ENCODE measurements around the gene YIPF1.
"Not testable (repeated sequence)": the region's sequence is repeated elsewhere in the genome, so short reads cannot be mapped to it uniquely, and the experiment has no call there.

Gene YIPF1

DNA sequence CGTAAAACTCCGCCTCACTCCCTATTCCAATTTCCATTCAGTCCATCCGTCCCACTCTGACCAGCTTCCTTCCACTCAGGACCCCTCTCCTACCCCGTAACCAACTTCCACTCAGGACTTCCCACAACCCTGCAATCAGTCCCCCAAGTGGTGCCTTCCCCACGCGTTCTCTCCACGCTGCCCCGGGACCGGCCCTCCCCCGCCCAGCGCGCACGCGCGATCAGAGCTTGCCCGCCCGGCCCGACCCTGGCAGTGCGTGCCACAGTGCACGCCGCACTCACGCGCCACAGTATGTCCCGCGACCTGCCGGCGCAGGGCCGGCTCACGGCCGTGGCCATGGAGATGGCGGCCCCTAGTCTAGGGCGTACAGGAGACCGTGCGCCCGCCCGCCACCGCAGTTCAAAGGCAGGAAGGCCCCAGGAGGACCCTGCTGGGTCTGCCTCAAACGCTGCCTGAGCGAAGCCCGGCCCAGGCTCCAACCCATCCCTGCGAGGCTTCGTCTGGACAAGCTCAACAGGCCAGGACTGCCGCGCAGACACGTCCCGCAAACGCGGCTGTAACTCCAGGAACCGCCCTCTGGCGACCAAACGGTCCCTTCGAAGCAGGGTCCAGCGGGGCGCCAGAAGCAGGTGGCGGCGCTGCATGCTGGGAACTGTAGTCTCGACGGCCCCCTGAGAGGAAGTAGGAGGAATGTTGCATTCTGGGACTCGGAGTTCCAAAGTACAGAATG lies 51.5 kb downstream of the YIPF1 start, which contains the start of gene NDC1:
TSS of gene NDC1 (minus strand) at position 373 of the 730 bp plus-strand sequence. CDS start at position 338, 35 bp downstream.
- DNase-seq: peak; percentile 97

DNA sequence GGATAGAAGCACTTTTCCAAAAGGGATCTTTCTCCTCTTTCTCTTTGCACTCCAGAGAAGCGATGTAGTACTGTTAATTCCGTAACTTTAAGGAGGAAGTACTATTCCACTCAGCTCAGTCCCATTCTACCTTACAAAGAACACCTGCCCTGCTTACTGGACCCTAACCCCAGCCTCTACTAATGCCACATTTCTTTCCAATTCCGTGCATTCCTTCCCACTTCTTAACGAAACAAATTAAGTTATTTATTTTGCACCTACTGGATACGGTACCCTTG lies 52.0 kb downstream of the YIPF1 start:
- DNase-seq: no peak

DNA sequence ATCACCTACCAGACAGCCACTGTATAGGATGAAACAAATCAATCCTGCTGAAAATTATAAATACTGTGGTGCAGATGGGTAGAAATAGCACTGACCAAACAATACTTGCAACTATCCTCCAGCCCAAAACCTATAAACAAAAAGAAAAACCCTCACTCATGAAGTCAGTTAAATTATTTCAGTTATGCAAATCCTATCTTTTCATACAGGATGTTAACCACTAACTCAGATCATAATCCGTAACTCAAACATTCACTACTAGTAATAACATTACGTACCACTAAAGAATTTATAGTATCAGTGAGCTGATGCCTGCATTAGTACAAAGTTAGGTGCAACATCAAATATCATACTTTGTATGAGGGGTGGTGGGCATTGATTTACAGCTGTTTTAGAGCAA lies 54.1 kb downstream of the YIPF1 start:
- peak; percentile 74 for DNase-seq

DNA sequence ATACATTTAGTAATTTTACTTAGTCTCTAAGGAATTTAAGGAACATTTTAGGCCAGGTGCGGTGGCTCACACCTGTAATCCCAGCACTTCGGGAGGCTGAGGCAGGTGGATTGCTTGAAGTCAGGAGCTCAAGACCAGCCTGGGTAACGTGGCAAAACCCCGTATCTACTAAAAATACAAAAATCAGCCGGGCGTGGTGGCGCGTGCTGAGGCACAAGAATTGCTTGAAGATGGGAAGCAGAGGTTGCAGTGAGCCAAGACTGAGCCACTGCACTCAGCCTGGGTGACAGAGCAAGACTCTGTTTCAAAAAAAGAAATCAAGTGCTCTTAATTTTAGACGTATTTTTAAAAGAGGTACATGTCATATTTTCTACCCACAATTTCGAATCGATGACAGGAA lies 54.8 kb downstream of the YIPF1 start:
- no peak for DNase-seq

DNA sequence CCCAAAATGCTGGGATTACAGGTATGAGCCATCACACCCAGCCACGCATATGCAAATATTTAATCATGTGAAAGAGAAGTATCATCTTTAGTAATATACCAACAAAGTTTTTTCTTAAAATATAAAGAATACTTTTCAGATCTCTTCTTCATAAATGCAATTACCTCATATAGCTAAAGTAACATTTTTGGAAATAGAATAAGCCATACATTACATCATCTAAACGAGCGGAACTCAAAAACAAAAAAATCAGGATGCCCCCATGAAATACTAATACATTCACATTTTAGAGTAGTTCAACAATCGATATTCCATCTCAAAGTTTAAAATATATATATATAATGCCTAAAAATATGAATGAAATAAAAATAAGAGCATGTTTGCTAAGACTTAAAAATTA lies 56.2 kb downstream of the YIPF1 start:
- no peak for DNase-seq

DNA sequence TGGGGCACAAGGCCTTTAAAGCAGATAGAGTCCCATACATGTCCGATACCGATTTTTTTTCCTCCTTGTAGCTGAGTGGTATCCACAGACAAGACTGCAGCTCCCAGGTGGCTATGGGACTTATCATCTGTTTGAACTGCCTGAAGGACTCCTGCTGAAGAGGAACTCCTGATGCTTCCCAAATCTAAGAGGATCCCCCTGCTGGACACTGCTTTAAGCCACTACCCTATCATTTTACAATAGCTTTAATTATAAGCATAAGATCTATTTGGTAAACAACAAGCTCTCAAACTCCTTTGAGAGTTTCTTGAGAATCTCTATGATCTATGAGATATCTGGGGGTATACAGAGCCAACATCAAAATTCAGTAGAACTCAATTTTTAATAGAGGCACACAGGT lies 63.2 kb downstream of the YIPF1 start:
- DNase-seq: no peak

DNA sequence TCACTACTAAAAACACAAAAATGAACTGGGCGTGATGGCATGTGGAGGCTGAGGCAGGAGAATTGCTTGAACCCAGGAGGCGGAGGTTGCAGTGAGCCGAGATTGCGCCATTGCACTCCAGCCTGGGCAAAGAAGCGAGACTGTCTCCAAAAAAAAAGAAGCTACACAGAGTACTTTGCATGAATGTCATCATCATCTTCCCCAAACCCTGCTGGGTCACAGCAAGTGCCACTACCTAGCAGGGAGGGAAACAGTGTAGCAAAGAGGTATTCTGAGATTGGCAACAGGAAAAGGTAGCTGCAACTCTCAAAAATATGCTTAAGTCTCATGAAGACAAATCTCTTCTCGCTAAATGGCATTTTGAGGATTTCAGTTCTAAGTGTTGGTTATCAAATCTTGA lies 64.3 kb downstream of the YIPF1 start:
- DNase-seq: no peak

DNA sequence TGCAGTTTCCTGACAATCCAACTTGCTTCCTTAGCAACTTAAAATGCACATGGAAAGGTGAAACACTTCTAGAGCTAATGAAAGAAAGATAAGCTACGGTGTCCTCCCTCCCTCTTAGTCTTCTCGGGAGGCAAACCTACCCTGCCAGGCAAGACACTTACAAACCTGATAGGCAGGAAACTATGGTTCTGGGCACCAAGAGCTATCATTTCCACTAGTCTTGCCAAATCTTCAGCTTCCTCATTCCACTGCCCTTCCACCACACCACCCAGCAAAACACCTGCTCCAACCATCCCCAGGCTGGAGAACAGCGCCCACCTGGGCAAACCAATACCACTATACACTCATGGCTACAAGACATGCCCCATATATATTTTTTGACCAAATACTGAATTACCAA lies 66.7 kb downstream of the YIPF1 start:
- no peak for DNase-seq

DNA sequence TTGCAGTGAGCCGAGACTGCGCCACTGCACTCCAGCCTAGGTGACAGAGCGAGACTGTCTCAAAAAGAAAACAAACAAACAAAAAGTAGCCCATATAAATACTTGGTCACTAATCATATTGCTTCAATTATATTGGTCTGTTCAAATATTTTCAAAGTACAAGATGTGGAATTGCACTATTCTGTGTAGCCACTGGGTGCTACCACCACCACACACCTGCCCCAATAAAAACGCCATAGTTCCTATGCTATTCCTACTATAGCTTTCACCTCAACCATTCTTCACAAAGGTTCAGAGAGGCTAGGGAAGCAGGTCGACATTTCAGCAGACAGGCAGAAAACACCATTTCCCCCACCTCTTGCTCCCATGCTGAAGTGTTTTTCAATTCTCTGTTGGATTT lies 68.2 kb downstream of the YIPF1 start:
- DNase-seq: no peak

DNA sequence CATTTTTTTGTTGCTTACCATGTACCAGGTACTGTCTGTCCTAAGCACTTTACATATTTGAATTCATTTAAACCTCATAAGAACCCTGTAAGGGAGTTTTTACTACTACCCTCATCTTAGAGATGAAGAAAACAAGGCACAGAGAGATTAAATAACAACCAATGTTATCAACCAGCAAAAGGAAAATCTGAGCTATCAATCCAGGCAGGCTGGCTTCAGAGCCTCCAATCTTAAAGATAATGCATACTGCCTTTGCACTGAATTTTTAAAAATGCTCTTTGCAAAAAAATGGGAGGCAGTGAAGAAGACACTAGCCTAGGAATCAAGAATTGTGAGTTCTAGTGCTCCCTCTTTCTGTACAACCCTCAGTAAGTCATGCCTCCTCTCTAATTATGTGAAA lies 70.2 kb downstream of the YIPF1 start:
- no peak for DNase-seq

DNA sequence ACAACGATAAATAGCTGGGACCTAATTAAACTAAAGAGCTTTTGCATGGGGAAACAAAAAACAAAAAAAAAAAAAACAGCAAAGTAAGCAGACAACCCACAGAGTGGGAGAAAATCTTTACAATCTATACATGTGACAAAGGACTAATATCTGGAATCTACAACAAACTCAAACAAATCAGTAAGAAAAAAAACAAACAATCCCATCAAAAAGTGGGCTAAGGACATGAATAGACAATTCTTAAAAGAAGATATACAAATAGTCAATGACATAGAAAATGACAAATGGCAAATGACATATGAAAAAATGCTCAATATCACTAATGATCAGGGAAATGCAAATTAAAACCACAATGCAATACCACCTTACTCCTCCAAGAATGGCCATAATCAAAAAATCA lies 73.0 kb downstream of the YIPF1 start:
- not testable (repeated sequence) for DNase-seq

DNA sequence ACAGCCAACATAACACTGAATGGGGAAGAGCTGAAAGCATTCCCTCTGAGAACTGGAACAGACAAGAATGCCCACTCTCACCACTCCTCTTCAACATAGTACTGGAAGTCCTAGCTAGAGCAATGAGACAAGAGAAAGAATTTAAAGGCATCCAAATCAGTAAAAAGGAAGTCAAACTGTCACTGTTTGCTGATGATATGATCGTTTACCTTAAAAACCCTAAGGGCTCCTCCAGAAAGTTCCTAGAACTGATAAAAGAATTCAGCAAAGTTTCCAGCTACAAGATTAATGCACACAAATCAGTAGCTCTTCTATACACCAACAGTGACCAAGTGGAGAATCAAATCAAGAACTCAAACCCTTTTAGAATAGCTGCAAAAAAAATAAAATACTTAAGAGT lies 74.1 kb downstream of the YIPF1 start:
- not testable (repeated sequence) for DNase-seq

DNA sequence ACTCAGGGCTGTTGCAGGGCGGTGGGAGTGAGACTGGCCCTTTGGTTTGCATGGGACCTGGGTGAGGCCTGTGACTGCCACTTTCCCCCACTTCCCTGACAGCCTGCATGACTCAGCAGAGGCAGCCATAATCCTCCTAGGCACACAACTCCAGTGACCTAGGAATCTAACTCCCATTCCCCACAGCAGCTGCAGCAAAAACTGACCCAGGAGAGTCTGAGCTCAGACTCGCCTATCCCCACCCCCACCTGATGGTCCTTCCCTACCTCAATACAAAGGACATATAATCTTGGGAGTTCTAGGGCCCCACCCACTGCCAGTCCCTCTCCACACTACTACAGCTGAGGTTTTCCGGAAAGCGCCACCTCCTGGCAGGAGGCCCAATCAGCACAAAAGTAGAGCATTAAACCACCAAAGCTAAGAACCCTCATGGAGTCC lies 78.2 kb downstream of the YIPF1 start:
- peak; percentile 18 for DNase-seq

DNA sequence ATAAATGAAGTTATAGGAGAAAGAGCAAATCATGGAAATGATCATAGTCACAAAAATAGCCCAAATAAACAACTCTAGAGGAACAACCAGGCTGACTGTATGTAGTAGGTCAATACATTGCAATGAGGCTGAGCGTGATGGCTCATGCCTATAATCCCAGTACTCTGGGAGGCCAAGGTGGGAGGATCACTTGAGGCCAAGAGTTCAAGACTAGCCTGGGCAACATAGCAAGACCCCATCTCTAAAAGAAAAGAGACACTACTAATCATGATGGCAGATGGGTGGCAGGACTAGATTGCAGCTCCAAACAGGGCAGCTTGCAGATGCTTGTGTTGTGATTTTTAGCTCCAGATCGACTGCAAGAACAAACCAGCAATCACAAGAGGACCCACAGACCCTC lies 79.1 kb downstream of the YIPF1 start:
- no peak for DNase-seq

DNA sequence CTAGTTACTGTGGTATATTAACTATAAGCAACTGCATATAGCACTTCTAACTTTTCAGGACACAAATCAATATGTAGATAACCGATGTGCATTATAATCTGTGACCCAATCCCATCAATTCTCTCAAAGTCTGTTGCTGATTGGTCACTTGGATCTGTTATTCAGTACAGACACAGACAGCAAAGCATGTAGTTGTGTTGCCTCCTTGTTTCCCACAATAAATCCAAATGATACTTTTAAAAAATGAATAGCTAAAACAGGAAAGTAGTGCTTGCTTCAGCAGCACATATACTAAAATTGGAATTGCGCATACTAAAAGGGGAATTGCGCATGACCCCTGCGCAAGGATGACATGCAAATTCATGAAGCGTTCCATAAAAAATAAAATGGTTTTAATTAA lies 79.6 kb downstream of the YIPF1 start:
- DNase-seq: no peak

DNA sequence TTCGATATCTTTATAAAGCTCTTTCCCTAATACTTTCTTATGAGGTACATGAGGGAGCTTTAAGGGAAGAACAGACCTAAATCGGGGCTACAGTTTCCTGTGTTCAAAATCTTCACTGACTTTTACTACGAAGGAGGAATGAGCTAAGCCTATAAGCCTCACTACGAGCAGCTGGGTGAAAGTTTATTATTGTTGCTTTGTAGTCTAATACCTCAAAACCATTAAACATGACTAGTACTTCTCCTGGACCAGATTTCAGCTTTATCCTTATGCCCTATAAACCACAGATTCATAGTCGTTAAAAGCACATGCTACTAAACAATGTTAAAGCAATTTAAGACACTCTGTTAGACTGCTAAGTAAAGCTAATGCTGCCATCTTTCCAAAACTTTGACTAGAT lies 81.7 kb downstream of the YIPF1 start:
- DNase-seq: no peak

DNA sequence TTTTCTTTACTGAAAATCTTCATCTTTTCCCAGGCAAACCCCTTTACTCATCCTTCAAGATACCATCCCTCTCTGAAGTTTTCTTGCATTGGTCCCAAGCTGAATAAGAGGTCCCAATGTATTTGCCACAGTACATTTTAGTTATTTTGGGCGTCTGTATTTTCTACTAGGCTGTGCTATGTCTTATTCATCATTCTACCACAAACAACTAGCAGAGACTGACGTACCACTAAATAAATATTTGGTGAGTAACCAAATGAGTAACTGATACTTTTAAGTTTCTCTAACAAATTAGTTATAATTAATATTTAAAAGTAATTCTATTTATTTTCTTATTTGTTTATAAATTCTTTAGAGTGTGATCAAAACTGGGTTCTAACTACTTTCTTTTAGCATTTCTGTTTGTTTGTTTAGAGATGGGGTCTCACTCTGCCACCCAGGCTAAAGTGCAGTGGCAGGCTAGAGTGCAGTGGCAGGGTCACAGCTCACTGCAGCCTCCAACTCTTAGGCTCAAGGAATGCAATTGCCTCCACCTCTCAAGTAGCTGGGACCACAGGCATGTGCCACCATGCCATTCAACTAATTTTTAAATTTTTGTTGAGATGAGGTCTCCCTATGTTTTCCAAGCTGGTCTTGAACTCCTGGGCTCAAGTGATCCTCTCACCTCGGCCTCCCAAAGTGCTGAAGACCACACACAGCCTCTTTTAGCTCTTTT lies 84.6 kb downstream of the YIPF1 start:
- no peak for DNase-seq

DNA sequence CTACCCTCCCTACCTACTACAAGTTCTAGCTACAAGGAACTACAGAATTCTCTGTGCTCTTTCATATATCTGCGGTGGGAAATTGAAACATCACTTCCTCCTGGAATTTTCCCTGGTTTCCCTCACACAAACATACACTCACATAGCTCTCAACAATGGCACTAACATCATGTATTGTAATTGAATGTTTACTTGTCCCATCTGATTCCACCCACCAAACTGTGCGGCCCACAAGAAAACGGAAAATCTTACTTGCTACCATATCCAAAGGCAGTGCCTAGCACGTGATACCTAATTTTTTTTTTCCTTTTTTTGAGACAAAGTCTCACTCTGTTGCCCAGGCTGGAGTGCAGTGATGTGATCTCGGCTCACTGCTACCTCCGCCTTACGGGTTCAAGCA lies 85.4 kb downstream of the YIPF1 start:
- no peak for DNase-seq

Data from fibroblast of skin of back (primary cell).